ENCODE results near the gene OPCML.

OPCML gene

DNA sequence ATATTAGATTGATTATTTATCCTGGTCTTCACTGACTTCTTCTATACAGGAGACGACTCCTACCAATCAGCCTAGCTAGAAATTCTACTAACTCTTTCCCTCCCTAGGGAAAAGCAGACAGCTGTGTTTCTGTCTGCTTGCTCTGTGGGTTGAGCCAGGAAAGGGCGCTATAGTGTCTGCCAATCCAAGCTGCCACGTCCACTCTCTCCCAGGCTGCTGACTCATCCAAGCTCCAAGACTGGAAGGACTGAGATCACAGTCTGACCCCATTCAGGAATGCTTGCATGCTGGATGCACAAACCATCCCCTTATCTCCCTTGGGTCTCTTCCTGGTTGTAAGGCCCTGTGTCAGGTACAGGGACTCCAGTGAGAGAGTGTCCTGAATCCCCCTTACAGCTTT, 955.6 kb downstream of the OPCML start:
- Histone ChIP-seq H3K4me1 (ENCODE audit: control insufficient read depth, low read length) (no peaks in the 10 kb centered on the region), H3K27ac (ENCODE audit: low read depth, low read length) (no peak overlapping the region), H3K4me2 (ENCODE audit: low read length) (no peak overlapping the region)

DNA sequence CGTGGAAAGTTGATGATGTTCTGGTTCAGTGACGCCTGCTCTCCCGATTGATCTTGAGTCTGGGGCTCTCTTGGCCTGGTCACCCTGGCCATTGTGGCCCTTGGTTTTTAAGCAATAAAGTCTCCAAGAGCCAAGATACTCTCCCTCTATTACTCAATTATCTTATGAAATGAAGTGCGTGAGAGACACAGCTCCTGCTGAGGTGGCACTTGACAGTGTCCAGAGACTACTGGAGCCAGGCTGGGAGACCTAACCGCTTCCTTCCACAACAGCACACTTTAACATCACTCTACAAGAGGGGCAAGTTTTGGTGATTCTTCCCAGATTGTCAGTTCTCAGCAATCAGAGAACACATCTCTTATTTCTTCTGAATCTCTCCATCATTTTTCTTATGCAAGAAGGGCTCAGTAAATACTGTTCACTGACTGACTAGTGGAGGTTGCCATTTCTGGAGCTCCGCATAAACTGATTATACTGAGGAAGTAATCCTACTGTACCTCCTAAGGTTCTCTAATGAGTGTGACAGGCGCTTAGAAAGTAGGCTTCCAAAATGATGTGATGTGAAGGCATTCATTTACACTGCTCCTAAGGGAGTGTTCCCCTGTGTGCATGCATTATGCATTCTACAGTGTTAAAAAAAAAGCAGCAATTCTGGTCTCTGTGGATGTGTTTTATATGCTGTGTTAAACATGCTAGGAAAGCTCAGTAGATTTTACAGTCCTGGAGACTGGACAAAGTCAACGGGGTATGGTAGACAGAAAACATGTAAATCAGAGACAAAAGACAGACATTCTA, 968.0 kb downstream of the OPCML start:
- TF ChIP-seq, protein P1, sequence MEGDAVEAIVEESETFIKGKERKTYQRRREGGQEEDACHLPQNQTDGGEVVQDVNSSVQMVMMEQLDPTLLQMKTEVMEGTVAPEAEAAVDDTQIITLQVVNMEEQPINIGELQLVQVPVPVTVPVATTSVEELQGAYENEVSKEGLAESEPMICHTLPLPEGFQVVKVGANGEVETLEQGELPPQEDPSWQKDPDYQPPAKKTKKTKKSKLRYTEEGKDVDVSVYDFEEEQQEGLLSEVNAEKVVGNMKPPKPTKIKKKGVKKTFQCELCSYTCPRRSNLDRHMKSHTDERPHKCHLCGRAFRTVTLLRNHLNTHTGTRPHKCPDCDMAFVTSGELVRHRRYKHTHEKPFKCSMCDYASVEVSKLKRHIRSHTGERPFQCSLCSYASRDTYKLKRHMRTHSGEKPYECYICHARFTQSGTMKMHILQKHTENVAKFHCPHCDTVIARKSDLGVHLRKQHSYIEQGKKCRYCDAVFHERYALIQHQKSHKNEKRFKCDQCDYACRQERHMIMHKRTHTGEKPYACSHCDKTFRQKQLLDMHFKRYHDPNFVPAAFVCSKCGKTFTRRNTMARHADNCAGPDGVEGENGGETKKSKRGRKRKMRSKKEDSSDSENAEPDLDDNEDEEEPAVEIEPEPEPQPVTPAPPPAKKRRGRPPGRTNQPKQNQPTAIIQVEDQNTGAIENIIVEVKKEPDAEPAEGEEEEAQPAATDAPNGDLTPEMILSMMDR (IDR thresholded peaks at IDR 0.05; ENCODE audit: low read depth, low read length, poor library complexity, severe bottlenecking), result no peak
- TF ChIP-seq EZH2phosphoT487 (IDR thresholded peaks at IDR 0.05; ENCODE audit: borderline replicate concordance, low read length), result no peak
- no peaks in the 10 kb centered on the region for H3K9me2 ChIP-seq (replicated peaks; ENCODE audit: control insufficient read depth, low read length)

More for the DNA sequence above, 955.6 kb downstream of the OPCML start:
- H3K9me3 ChIP-seq (ENCODE audit: control insufficient read depth, insufficient read depth, low read length), result no peaks in the 10 kb centered on the region
- no peaks in the 10 kb centered on the region for H3K79me2 ChIP-seq (ENCODE audit: control insufficient read depth, low read length)
- no peaks in the 10 kb centered on the region for H3K9me2 ChIP-seq (replicated peaks; ENCODE audit: control insufficient read depth, low read length)
- TF ChIP-seq, protein P1 (IDR thresholded peaks at IDR 0.05; ENCODE audit: low read depth, low read length, poor library complexity, severe bottlenecking), result no peak
- TF ChIP-seq EZH2phosphoT487 (IDR thresholded peaks at IDR 0.05; ENCODE audit: borderline replicate concordance, low read length), result no peak
- no peaks in the 10 kb centered on the region for H3K27me3 ChIP-seq (ENCODE audit: control insufficient read depth, low read length)
- H4K20me1 ChIP-seq (ENCODE audit: control insufficient read depth, insufficient read depth, low read depth, low read length), result no peaks in the 10 kb centered on the region
- no peaks in the 10 kb centered on the region for H3F3A ChIP-seq (ENCODE audit: control insufficient read depth, insufficient read depth)
- H3K4me3 ChIP-seq (ENCODE audit: low read length), result no peak overlapping the region
- no peaks in the 10 kb centered on the region for H3K36me3 ChIP-seq (ENCODE audit: control insufficient read depth, low read length)

GRCh38 chr11:132563050-132563449, 969.3 kb downstream of the OPCML start:
- Histone ChIP-seq H3K27ac (ENCODE audit: low read depth, low read length) (no peak overlapping the region), H3K79me2 (ENCODE audit: control insufficient read depth, low read length) (no peaks in the 10 kb centered on the region), H3K27me3 (ENCODE audit: control insufficient read depth, low read length) (no peaks in the 10 kb centered on the region), H3K4me3 (ENCODE audit: low read length) (no peak overlapping the region), H3K36me3 (ENCODE audit: control insufficient read depth, low read length) (no peaks in the 10 kb centered on the region), H3F3A (ENCODE audit: control insufficient read depth, insufficient read depth) (no peaks in the 10 kb centered on the region), H4K20me1 (ENCODE audit: control insufficient read depth, insufficient read depth, low read depth, low read length) (no peaks in the 10 kb centered on the region), H3K9me3 (ENCODE audit: control insufficient read depth, insufficient read depth, low read length) (no peaks in the 10 kb centered on the region), H3K4me2 (ENCODE audit: low read length) (no peak overlapping the region), H3K9me2 (replicated peaks; ENCODE audit: control insufficient read depth, low read length) (no peaks in the 10 kb centered on the region), H3K4me1 (ENCODE audit: control insufficient read depth, low read length) (no peaks in the 10 kb centered on the region)
- no peak for TF ChIP-seq EZH2phosphoT487 (IDR thresholded peaks at IDR 0.05; ENCODE audit: borderline replicate concordance, low read length)
- TF ChIP-seq, protein P1 (IDR thresholded peaks at IDR 0.05; ENCODE audit: low read depth, low read length, poor library complexity, severe bottlenecking), result no peak

More for the DNA sequence above, 968.0 kb downstream of the OPCML start:
- Histone ChIP-seq H4K20me1 (ENCODE audit: control insufficient read depth, insufficient read depth, low read depth, low read length) (no peaks in the 10 kb centered on the region), H3K9me3 (ENCODE audit: control insufficient read depth, insufficient read depth, low read length) (no peaks in the 10 kb centered on the region), H3K27ac (ENCODE audit: low read depth, low read length) (no peak overlapping the region), H3K27me3 (ENCODE audit: control insufficient read depth, low read length) (no peaks in the 10 kb centered on the region), H3K4me2 (ENCODE audit: low read length) (no peak overlapping the region), H3K36me3 (ENCODE audit: control insufficient read depth, low read length) (no peaks in the 10 kb centered on the region), H3K4me3 (ENCODE audit: low read length) (no peak overlapping the region), H3K79me2 (ENCODE audit: control insufficient read depth, low read length) (no peaks in the 10 kb centered on the region), H3K4me1 (ENCODE audit: control insufficient read depth, low read length) (no peaks in the 10 kb centered on the region), H3F3A (ENCODE audit: control insufficient read depth, insufficient read depth) (no peaks in the 10 kb centered on the region)

Measured in DOHH2 (cell line).